Measurements from ENCODE around the gene WDR77.

- TF ChIP-seq CTCF (conservative IDR thresholded peaks at IDR 0.05; ENCODE audit: low read length) (no peak), EZH2phosphoT487 (IDR thresholded peaks at IDR 0.05; ENCODE audit: borderline replicate concordance) (no peak)
Measured at GRCh38 chr1:111486431-111486830, 37.4 kb upstream of the WDR77 start.
